Fibroblast of the aortic adventitia (primary cell): ENCODE measurements around the gene ESPN. TPM values are rescaled to one million over a fixed set of nuclear protein-coding genes. Genes with fewer than 3 reads are reported as not detected.
"Not testable (repeated sequence)": the region's sequence is repeated elsewhere in the genome, so short reads cannot be mapped to it uniquely, and the experiment has no call there.

Experiments
- DNase-seq: peaks from one replicate; pipeline ENCODE4 v3.0.0-alpha.2; 2010; ENCODE audit warnings: low read depth
- H3K4me3 ChIP-seq: 2 replicates; pipeline ENCODE4 v1.5.1; 2011; ENCODE audit warnings: low read depth, mild to moderate bottlenecking, control low read depth, low read length, moderate library complexity
- CTCF ChIP-seq: IDR thresholded peaks from 2 replicates; pipeline ENCODE4 v1.5.1; 2011; ENCODE audit warnings: mild to moderate bottlenecking, low read length, control low read depth, inconsistent platforms; ENCODE audit not compliant: insufficient read depth
- total RNA-seq: library from RNA; depleted of rRNA; stranded (reverse); fragments of >200 nt; gene quantifications from 2 replicates; pipeline ENCODE4 v1.2.3, GENCODE V29; 2012; ENCODE audit warnings: low replicate concordance

ESPN gene
- total RNA-seq, 1 donor: not detected

DNA sequence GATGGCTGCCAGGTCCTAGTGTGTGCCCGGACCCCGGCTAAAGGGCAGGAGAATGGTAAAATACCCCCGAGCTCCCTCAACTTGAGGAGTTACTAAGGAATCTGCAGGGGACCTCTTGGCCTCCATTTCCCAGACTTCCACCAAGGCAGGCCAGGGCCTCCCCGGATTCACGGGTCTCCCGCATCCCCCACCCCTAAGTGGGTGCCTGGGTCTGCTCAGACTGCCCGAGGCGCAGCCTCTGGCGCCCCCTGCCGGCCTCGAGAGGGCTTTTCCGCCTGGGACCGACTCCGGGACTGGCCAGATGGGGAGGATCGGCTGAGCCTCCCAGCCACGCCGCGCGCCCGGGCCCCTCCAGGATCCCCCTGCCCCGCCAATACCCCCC, 65.2 kb downstream of the ESPN start:
- peak; percentile 95 for TF ChIP-seq CTCF
- H3K4me3 ChIP-seq: peak overlapping the region; percentile 88
- DNase-seq: peak; percentile 70

GRCh38 chr1:6490181-6491080, 65.9 kb downstream of the ESPN start:
- H3K4me3 ChIP-seq: peak overlapping the region; percentile 88
- peak; percentile 69 for DNase-seq
- TF ChIP-seq CTCF: no peak

DNA sequence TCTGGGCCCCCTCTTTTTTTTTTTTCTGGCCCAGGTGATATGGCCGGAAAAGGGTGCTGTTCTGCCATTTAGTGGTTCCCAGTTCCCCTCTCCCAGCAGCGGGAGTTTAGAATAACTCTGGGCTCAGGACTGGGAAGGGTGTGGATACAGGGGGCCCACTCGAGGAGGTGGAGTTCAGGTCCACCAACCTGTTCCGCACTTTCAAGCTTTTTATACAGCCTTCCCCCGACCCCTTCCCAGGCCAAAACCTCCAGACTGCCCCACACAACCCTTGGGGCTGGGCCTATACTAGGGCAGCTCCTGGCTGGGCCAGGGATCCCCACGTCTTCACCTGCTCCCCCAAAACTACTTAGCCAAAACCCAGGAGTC, 66.5 kb downstream of the ESPN start:
- no peak for TF ChIP-seq CTCF
- DNase-seq: no peak
- peak overlapping the region; percentile 88 for H3K4me3 ChIP-seq

DNA sequence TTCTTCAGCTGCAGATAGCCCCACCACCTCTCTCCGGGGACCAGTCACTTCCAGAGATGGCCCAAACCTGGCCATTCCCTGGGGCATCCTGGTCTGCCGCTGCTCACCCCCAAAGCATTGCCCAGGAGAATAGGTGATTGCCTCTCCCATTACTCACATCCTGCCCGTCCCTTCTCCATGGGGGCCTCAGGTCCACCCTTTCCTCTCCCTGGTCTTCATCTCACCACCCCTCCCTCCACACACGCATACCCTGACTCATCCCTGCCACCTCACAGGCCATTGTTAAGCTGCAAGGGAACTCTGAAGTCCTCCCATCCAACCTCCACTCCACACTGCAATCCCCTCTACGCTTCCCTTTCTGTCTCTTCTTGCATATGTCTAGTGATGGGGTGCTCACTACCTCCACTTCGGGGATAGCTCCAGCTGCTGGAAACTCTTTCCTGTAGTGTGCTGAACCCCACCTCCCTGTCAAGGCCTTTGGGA, 66.9 kb downstream of the ESPN start, which contains the start of gene PLEKHG5:
TSS of gene PLEKHG5 (minus strand) at position 188 of the 483 bp plus-strand sequence. CDS start 14,096 bp downstream, outside the sequence.
- peak; percentile 80 for DNase-seq
- no peak for TF ChIP-seq CTCF
- H3K4me3 ChIP-seq: peak within 1 kb of the TSS; percentile 88

- H3K4me3 ChIP-seq: peak overlapping the region; percentile 88
- DNase-seq: no peak
- no peak for TF ChIP-seq CTCF
Observed at GRCh38 chr1:6491966-6492365, 67.4 kb downstream of the ESPN start.

DNA sequence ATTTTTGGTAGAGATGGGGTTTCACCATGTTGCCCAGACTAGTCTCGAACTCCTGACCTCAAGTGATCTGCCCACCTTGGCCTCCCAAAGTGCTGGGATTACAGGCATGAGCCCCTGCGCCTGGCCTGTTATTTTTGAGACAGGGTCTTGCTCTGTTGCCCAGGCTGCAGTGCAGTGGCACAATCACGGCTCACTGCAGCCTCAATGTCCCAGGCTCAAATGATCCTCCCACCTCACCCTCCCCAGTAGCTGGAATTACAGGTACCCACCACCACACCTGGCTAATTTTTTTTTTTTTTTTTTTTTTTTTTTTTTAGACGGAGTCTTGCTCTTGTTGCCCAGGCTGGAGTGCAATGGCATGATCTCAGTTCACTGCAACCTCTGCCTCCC, 69.3 kb downstream of the ESPN start:
- not testable (repeated sequence) for DNase-seq, H3K4me3 ChIP-seq

- TF ChIP-seq CTCF: no peak
- DNase-seq: no peak
- no peak overlapping the region for H3K4me3 ChIP-seq
Observed at GRCh38 chr1:6494627-6495026, 70.1 kb downstream of the ESPN start.
